Measurements from ENCODE around the gene SSTR3.

Gene SSTR3

GRCh38 chr22:37226514-37226913 is 14.2 kb upstream of the SSTR3 start:
- Histone ChIP-seq H3K4me3 (ENCODE audit: low read length) (no peak overlapping the region), H3K4me1 (ENCODE audit: control insufficient read depth, insufficient read depth, low read length) (no peaks in the 10 kb centered on the region), H3K27me3 (ENCODE audit: control insufficient read depth, insufficient read depth, low read length) (no peaks in the 10 kb centered on the region), H3K9me3 (ENCODE audit: control insufficient read depth, insufficient read depth, low read length) (no peaks in the 10 kb centered on the region; the same call in 1 of the 2 replicates), H3K27ac (ENCODE audit: low read length) (no peak overlapping the region), H3K36me3 (ENCODE audit: control insufficient read depth, insufficient read depth, low read length) (no peaks in the 10 kb centered on the region)
- no peak for DNase-seq (ENCODE audit: low read depth, low spot score)
- WGBS (ENCODE audit: insufficient coverage, insufficient read length), result no CpG with 5 or more reads among the region's 14 CpGs

- Histone ChIP-seq H3K27ac (ENCODE audit: low read length) (no peak overlapping the region), H3K4me3 (ENCODE audit: low read length) (no peak overlapping the region), H3K4me1 (ENCODE audit: control insufficient read depth, insufficient read depth, low read length) (no peaks in the 10 kb centered on the region), H3K36me3 (ENCODE audit: control insufficient read depth, insufficient read depth, low read length) (no peaks in the 10 kb centered on the region), H3K9me3 (ENCODE audit: control insufficient read depth, insufficient read depth, low read length) (no peaks in the 10 kb centered on the region; the same call in 1 of the 2 replicates), H3K27me3 (ENCODE audit: control insufficient read depth, insufficient read depth, low read length) (no peaks in the 10 kb centered on the region)
- WGBS (ENCODE audit: insufficient coverage, insufficient read length), result no CpG with 5 or more reads among the region's 4 CpGs
- DNase-seq (ENCODE audit: low read depth, low spot score), result no peak
Measured at GRCh38 chr22:37226087-37226486, 13.8 kb upstream of the SSTR3 start.

- H3K27ac ChIP-seq (ENCODE audit: low read length), result no peak overlapping the region
- no peak for DNase-seq (ENCODE audit: low read depth, low spot score)
- WGBS (ENCODE audit: insufficient coverage, insufficient read length), result no CpG with 5 or more reads among the region's 8 CpGs
- H3K36me3 ChIP-seq (ENCODE audit: control insufficient read depth, insufficient read depth, low read length), result no peaks in the 10 kb centered on the region
- no peaks in the 10 kb centered on the region for H3K27me3 ChIP-seq (ENCODE audit: control insufficient read depth, insufficient read depth, low read length)
- no peaks in the 10 kb centered on the region for H3K4me1 ChIP-seq (ENCODE audit: control insufficient read depth, insufficient read depth, low read length)
- no peak overlapping the region for H3K4me3 ChIP-seq (ENCODE audit: low read length)
- H3K9me3 ChIP-seq (ENCODE audit: control insufficient read depth, insufficient read depth, low read length), result no peaks in the 10 kb centered on the region; the same call in 1 of the 2 replicates
Measured at GRCh38 chr22:37225481-37225880, 13.2 kb upstream of the SSTR3 start.

- Histone ChIP-seq H3K4me3 (ENCODE audit: low read length) (no peak overlapping the region), H3K27me3 (ENCODE audit: control insufficient read depth, insufficient read depth, low read length) (no peaks in the 10 kb centered on the region), H3K36me3 (ENCODE audit: control insufficient read depth, insufficient read depth, low read length) (no peaks in the 10 kb centered on the region), H3K9me3 (ENCODE audit: control insufficient read depth, insufficient read depth, low read length) (no peaks in the 10 kb centered on the region; the same call in 1 of the 2 replicates), H3K4me1 (ENCODE audit: control insufficient read depth, insufficient read depth, low read length) (no peaks in the 10 kb centered on the region), H3K27ac (ENCODE audit: low read length) (no peak overlapping the region)
- no peak for DNase-seq (ENCODE audit: low read depth, low spot score)
- WGBS (ENCODE audit: insufficient coverage, insufficient read length), result no CpG with 5 or more reads among the region's 8 CpGs
Measured at GRCh38 chr22:37224757-37225420, 12.6 kb upstream of the SSTR3 start.

GRCh38 chr22:37223965-37224551 is 11.8 kb upstream of the SSTR3 start:
- Histone ChIP-seq H3K9me3 (ENCODE audit: control insufficient read depth, insufficient read depth, low read length) (no peaks in the 10 kb centered on the region; the same call in 1 of the 2 replicates), H3K27ac (ENCODE audit: low read length) (no peak overlapping the region), H3K4me3 (ENCODE audit: low read length) (no peak overlapping the region), H3K4me1 (ENCODE audit: control insufficient read depth, insufficient read depth, low read length) (no peaks in the 10 kb centered on the region), H3K36me3 (ENCODE audit: control insufficient read depth, insufficient read depth, low read length) (no peaks in the 10 kb centered on the region), H3K27me3 (ENCODE audit: control insufficient read depth, insufficient read depth, low read length) (no peaks in the 10 kb centered on the region)
- WGBS (ENCODE audit: insufficient coverage, insufficient read length), result no CpG with 5 or more reads among the region's 3 CpGs
- DNase-seq (ENCODE audit: low read depth, low spot score), result no peak

- no CpG with 5 or more reads among the region's 8 CpGs for WGBS (ENCODE audit: insufficient coverage, insufficient read length)
- Histone ChIP-seq H3K9me3 (ENCODE audit: control insufficient read depth, insufficient read depth, low read length) (no peaks in the 10 kb centered on the region; the same call in 1 of the 2 replicates), H3K36me3 (ENCODE audit: control insufficient read depth, insufficient read depth, low read length) (no peaks in the 10 kb centered on the region), H3K27me3 (ENCODE audit: control insufficient read depth, insufficient read depth, low read length) (no peaks in the 10 kb centered on the region), H3K4me3 (ENCODE audit: low read length) (no peak overlapping the region), H3K27ac (ENCODE audit: low read length) (no peak overlapping the region), H3K4me1 (ENCODE audit: control insufficient read depth, insufficient read depth, low read length) (no peaks in the 10 kb centered on the region)
- DNase-seq (ENCODE audit: low read depth, low spot score), result no peak
Measured at GRCh38 chr22:37222440-37222971, 10.2 kb upstream of the SSTR3 start.

GRCh38 chr22:37221424-37222333 is 9.4 kb upstream of the SSTR3 start:
- DNase-seq (ENCODE audit: low read depth, low spot score), result no peak
- Histone ChIP-seq H3K4me1 (ENCODE audit: control insufficient read depth, insufficient read depth, low read length) (no peaks in the 10 kb centered on the region), H3K36me3 (ENCODE audit: control insufficient read depth, insufficient read depth, low read length) (no peaks in the 10 kb centered on the region), H3K9me3 (ENCODE audit: control insufficient read depth, insufficient read depth, low read length) (no peaks in the 10 kb centered on the region; the same call in 1 of the 2 replicates), H3K27ac (ENCODE audit: low read length) (no peak overlapping the region), H3K27me3 (ENCODE audit: control insufficient read depth, insufficient read depth, low read length) (no peaks in the 10 kb centered on the region), H3K4me3 (ENCODE audit: low read length) (no peak overlapping the region)
- WGBS (ENCODE audit: insufficient coverage, insufficient read length), result no CpG with 5 or more reads among the region's 10 CpGs

GRCh38 chr22:37220543-37220981 is 8.3 kb upstream of the SSTR3 start:
- no peaks in the 10 kb centered on the region for H3K4me1 ChIP-seq (ENCODE audit: control insufficient read depth, insufficient read depth, low read length)
- no peak overlapping the region for H3K27ac ChIP-seq (ENCODE audit: low read length)
- H3K36me3 ChIP-seq (ENCODE audit: control insufficient read depth, insufficient read depth, low read length), result no peaks in the 10 kb centered on the region
- no CpG with 5 or more reads among the region's 4 CpGs for WGBS (ENCODE audit: insufficient coverage, insufficient read length)
- H3K9me3 ChIP-seq (ENCODE audit: control insufficient read depth, insufficient read depth, low read length), result no peaks in the 10 kb centered on the region; the same call in 1 of the 2 replicates
- no peaks in the 10 kb centered on the region for H3K27me3 ChIP-seq (ENCODE audit: control insufficient read depth, insufficient read depth, low read length)
- no peak for DNase-seq (ENCODE audit: low read depth, low spot score)
- H3K4me3 ChIP-seq (ENCODE audit: low read length), result no peak overlapping the region

- no peak for DNase-seq (ENCODE audit: low read depth, low spot score)
- Histone ChIP-seq H3K4me1 (ENCODE audit: control insufficient read depth, insufficient read depth, low read length) (no peaks in the 10 kb centered on the region), H3K4me3 (ENCODE audit: low read length) (no peak overlapping the region), H3K9me3 (ENCODE audit: control insufficient read depth, insufficient read depth, low read length) (no peaks in the 10 kb centered on the region; the same call in 1 of the 2 replicates), H3K27ac (ENCODE audit: low read length) (no peak overlapping the region), H3K36me3 (ENCODE audit: control insufficient read depth, insufficient read depth, low read length) (no peaks in the 10 kb centered on the region), H3K27me3 (ENCODE audit: control insufficient read depth, insufficient read depth, low read length) (no peaks in the 10 kb centered on the region)
- WGBS (ENCODE audit: insufficient coverage, insufficient read length), result no CpG with 5 or more reads among the region's 6 CpGs
Measured at GRCh38 chr22:37219533-37219932, 7.3 kb upstream of the SSTR3 start.

GRCh38 chr22:37218771-37219411 is 6.6 kb upstream of the SSTR3 start:
- Histone ChIP-seq H3K4me3 (ENCODE audit: low read length) (no peak overlapping the region), H3K9me3 (ENCODE audit: control insufficient read depth, insufficient read depth, low read length) (no peaks in the 10 kb centered on the region; the same call in 1 of the 2 replicates), H3K27ac (ENCODE audit: low read length) (no peak overlapping the region), H3K4me1 (ENCODE audit: control insufficient read depth, insufficient read depth, low read length) (no peaks in the 10 kb centered on the region), H3K36me3 (ENCODE audit: control insufficient read depth, insufficient read depth, low read length) (no peaks in the 10 kb centered on the region), H3K27me3 (ENCODE audit: control insufficient read depth, insufficient read depth, low read length) (no peaks in the 10 kb centered on the region)
- no peak for DNase-seq (ENCODE audit: low read depth, low spot score)
- WGBS (ENCODE audit: insufficient coverage, insufficient read length), result no CpG with 5 or more reads among the region's 7 CpGs
